ENCODE results near the gene GALM. TPM values are rescaled to one million over a fixed set of nuclear protein-coding genes. Genes with fewer than 3 reads are reported as not detected.

Gene GALM
- polyA plus RNA-seq, 2 of the 4 experiments (the other 2 are of a cell fraction): 33.4 to 34.2 TPM

DNA sequence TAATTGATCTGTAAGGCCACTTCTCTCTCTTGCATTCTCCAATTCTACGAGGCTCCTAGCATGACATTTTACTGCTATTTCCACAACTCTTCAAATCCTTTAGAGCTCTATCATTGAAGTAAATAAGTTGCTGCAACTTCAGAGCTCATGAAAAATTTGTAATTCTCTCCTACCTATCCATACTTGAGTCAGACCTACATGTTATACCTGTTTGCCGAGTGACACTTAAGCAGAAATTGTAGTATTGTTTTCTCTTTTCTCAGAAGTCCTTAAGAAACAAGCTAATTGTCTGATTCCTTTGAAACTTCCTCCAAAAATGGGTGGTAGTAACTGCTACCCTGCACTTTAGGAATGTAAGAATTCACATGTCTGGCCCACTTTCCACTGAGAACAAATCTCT, 26.1 kb downstream of the GALM start:
- ATAC-seq (no peak), DNase-seq (ENCODE audit: low read depth in 1 of 2, low spot score in 1 of 2) (no peak), FAIRE-seq (no peak)
- H3K27ac ChIP-seq: peak overlapping the region; percentile 90 to 93
- H3K4me3 ChIP-seq: no peak overlapping the region
- WGBS (ENCODE audit: missing lambda C conversion rate): 92% methylated on average over 2 of the region's 2 CpGs
- CTCF ChIA-PET: interaction anchor here (0.6 to 2.4 kb wide), 6 partner anchors 33 to 349 kb away, joined by 3 to 11 read pairs (median 4); no protein-coding TSS in a partner anchor
- TF ChIP-seq GATA3 (IDR thresholded peaks at IDR 0.05; ENCODE audit: borderline replicate concordance) (no peak), HOXB13 (CRISPR knock-in tag; IDR thresholded peaks at IDR 0.05; ENCODE audit: low read depth) (no peak), KDM1A (IDR thresholded peaks at IDR 0.05; ENCODE audit: low read depth) (no peak), MYC (IDR thresholded peaks at IDR 0.05; ENCODE audit: borderline replicate concordance, low read length) (no peak), KDM5A (IDR thresholded peaks at IDR 0.05) (no peak), SMC3 (IDR thresholded peaks at IDR 0.05) (no peak), NPAS2 (CRISPR knock-in tag; IDR thresholded peaks at IDR 0.05; ENCODE audit: borderline replicate concordance) (no peak), FOSB (CRISPR knock-in tag; IDR thresholded peaks at IDR 0.05) (no peak), RCOR1 (IDR thresholded peaks at IDR 0.05; ENCODE audit: low read depth, low read length) (no peak), RARB (CRISPR knock-in tag; IDR thresholded peaks at IDR 0.05) (no peak), HOXB5 (CRISPR knock-in tag; IDR thresholded peaks at IDR 0.05) (no peak), BHLHE40 (IDR thresholded peaks at IDR 0.05; ENCODE audit: low read depth, low read length) (no peak), EHF (CRISPR knock-in tag; IDR thresholded peaks at IDR 0.05) (no peak), HEYL (CRISPR knock-in tag; IDR thresholded peaks at IDR 0.05) (no peak), PHF8 (IDR thresholded peaks at IDR 0.05; ENCODE audit: borderline replicate concordance, low read depth) (no peak), CTCF (IDR thresholded peaks at IDR 0.05) (no peak), ZC3H11A (IDR thresholded peaks at IDR 0.05) (no peak), RFX5 (IDR thresholded peaks at IDR 0.05) (no peak)
- TF ChIP-seq, protein P1, sequence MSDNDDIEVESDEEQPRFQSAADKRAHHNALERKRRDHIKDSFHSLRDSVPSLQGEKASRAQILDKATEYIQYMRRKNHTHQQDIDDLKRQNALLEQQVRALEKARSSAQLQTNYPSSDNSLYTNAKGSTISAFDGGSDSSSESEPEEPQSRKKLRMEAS (IDR thresholded peaks at IDR 0.05): no peak
- H3K4me2 ChIP-seq: peak overlapping the region; percentile 90; the same call in 2 of the 3 replicates
- H3K4me1 ChIP-seq: peaks cover 50% of the 10 kb centered on the region
- POLR2A ChIA-PET: interaction anchor here (1.4 kb wide), 1 partner anchor 59 kb away, joined by 3 read pairs; the partner anchor contains the start of gene SRSF7
- H3K9me3 ChIP-seq: no peaks in the 10 kb centered on the region

- no peak for DNase-seq (ENCODE audit: low read depth in 1 of 2, low spot score in 1 of 2)
- TF ChIP-seq, protein P2, sequence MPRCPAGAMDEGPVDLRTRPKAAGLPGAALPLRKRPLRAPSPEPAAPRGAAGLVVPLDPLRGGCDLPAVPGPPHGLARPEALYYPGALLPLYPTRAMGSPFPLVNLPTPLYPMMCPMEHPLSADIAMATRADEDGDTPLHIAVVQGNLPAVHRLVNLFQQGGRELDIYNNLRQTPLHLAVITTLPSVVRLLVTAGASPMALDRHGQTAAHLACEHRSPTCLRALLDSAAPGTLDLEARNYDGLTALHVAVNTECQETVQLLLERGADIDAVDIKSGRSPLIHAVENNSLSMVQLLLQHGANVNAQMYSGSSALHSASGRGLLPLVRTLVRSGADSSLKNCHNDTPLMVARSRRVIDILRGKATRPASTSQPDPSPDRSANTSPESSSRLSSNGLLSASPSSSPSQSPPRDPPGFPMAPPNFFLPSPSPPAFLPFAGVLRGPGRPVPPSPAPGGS (IDR thresholded peaks at IDR 0.05): no peak
- TF ChIP-seq CTCF (IDR thresholded peaks at IDR 0.05) (no peak), HOXB5 (CRISPR knock-in tag; IDR thresholded peaks at IDR 0.05) (no peak), HDAC2 (IDR thresholded peaks at IDR 0.05) (no peak), ZFP36 (IDR thresholded peaks at IDR 0.05; ENCODE audit: borderline replicate concordance, partially characterized antibody) (no peak), CHD2 (IDR thresholded peaks at IDR 0.05; ENCODE audit: low read length, partially characterized antibody) (no peak), FOSB (CRISPR knock-in tag; IDR thresholded peaks at IDR 0.05) (no peak), MAZ (IDR thresholded peaks at IDR 0.05; ENCODE audit: borderline replicate concordance, low read depth, low read length) (no peak), MYC (IDR thresholded peaks at IDR 0.05; ENCODE audit: borderline replicate concordance, low read length) (no peak), HOXA7 (CRISPR knock-in tag; IDR thresholded peaks at IDR 0.05) (no peak), NPAS2 (CRISPR knock-in tag; IDR thresholded peaks at IDR 0.05; ENCODE audit: borderline replicate concordance) (no peak)
- TF ChIP-seq, protein P3, sequence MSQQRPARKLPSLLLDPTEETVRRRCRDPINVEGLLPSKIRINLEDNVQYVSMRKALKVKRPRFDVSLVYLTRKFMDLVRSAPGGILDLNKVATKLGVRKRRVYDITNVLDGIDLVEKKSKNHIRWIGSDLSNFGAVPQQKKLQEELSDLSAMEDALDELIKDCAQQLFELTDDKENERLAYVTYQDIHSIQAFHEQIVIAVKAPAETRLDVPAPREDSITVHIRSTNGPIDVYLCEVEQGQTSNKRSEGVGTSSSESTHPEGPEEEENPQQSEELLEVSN (IDR thresholded peaks at IDR 0.05; ENCODE audit: borderline replicate concordance, low read depth): no peak
- TF ChIP-seq, protein P4, sequence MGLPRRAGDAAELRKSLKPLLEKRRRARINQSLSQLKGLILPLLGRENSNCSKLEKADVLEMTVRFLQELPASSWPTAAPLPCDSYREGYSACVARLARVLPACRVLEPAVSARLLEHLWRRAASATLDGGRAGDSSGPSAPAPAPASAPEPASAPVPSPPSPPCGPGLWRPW (IDR thresholded peaks at IDR 0.05): no peak
- TF ChIP-seq, protein P1 (IDR thresholded peaks at IDR 0.05): no peak
- TF ChIP-seq, protein P5, sequence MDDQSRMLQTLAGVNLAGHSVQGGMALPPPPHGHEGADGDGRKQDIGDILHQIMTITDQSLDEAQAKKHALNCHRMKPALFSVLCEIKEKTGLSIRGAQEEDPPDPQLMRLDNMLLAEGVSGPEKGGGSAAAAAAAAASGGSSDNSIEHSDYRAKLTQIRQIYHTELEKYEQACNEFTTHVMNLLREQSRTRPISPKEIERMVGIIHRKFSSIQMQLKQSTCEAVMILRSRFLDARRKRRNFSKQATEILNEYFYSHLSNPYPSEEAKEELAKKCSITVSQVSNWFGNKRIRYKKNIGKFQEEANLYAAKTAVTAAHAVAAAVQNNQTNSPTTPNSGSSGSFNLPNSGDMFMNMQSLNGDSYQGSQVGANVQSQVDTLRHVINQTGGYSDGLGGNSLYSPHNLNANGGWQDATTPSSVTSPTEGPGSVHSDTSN (IDR thresholded peaks at IDR 0.05): no peak
Measured at GRCh38 chr2:38692636-38693318, 26.9 kb downstream of the GALM start.

More at GRCh38 chr2:38692636-38693318, 26.9 kb downstream of the GALM start:
- H3K4me1 ChIP-seq: peaks cover 48% of the 10 kb centered on the region
- no peak overlapping the region for H3K4me3 ChIP-seq
- no peak for FAIRE-seq
- H3K9me3 ChIP-seq: no peaks in the 10 kb centered on the region
- WGBS (ENCODE audit: missing lambda C conversion rate): 79% methylated on average over 8 of the region's 8 CpGs
- ChIA-PET CTCF (interaction anchor here (0.9 to 2.4 kb wide), 6 partner anchors 16 to 89 kb away, joined by 3 to 9 read pairs (median 4); partner anchors contain the start of gene GALM), POLR2A (interaction anchor here (1.4 kb wide), 1 partner anchor 59 kb away, joined by 3 read pairs; the partner anchor contains the start of gene SRSF7)
- peak overlapping the region; percentile 90 to 93 for H3K27ac ChIP-seq
- H3K4me2 ChIP-seq: peak overlapping the region; percentile 90
- no peak for ATAC-seq
